GM12872 (cell line): ENCODE data around the gene ZNHIT2.

Source experiments
- TF ChIP-seq, protein P1 (sequence below): IDR thresholded peaks from 3 replicates; pipeline ENCODE4 v1.5.1; 2011; ENCODE audit warnings: low read depth, mild to moderate bottlenecking, low read length, moderate library complexity; ENCODE audit not compliant: insufficient read depth

Gene ZNHIT2

DNA sequence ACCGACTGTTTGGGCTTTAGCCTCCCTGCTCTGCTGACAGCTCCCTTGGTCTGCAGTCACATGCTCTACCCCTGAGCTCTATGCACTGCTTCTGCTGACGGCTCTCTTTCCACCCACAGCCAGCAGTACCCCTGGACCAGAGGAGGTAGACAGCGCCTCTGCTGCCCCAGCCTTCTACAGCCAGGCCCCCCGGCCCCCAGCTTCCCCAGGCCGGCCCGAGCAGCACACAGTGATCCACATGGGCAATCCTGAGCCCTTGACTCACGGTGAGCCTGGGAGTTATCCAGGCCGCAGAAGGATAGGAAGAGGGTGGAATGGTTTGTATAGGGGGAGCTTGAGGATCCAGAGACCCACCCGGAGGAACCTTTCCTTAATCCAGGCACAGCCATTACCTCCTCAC lies 30.7 kb downstream of the ZNHIT2 start:
- TF ChIP-seq, protein P1, sequence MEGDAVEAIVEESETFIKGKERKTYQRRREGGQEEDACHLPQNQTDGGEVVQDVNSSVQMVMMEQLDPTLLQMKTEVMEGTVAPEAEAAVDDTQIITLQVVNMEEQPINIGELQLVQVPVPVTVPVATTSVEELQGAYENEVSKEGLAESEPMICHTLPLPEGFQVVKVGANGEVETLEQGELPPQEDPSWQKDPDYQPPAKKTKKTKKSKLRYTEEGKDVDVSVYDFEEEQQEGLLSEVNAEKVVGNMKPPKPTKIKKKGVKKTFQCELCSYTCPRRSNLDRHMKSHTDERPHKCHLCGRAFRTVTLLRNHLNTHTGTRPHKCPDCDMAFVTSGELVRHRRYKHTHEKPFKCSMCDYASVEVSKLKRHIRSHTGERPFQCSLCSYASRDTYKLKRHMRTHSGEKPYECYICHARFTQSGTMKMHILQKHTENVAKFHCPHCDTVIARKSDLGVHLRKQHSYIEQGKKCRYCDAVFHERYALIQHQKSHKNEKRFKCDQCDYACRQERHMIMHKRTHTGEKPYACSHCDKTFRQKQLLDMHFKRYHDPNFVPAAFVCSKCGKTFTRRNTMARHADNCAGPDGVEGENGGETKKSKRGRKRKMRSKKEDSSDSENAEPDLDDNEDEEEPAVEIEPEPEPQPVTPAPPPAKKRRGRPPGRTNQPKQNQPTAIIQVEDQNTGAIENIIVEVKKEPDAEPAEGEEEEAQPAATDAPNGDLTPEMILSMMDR = no peak

GRCh38 chr11:65085446-65085845 lies 32.1 kb downstream of the ZNHIT2 start:
- TF ChIP-seq, protein P1 = no peak

DNA sequence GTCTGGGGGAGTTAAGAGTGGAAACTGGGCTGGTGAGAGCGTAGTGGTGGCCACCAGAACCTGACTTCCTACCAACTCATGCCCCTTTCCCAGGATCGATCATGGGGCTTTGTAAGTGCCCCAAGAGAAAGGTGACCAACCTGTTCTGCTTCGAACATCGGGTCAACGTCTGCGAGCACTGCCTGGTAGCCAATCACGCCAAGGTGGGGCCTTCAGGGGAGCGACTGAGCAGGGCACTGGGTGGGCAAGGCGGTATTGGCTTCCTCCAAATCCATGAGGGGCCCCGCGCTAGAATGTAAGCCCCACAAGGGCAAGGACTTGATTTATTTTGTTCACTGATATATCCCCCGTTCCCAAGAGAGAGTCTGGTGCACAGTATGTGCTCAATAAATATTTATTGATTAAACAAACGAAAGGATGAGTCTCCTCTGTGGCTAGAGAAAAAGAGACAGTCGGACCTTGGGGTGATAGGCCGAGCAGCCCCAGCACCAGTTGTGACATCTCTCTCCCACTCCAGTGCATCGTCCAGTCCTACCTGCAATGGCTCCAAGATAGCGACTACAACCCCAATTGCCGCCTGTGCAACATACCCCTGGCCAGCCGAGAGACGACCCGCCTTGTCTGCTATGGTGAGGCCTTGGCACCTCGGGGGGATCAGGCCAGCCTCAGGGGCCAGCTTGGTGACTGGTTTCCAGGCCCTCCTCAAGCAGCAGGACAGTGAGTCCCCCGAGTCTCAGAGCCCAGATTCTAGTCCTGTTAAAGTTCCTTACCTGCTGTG lies 32.7 kb downstream of the ZNHIT2 start:
- TF ChIP-seq, protein P1 = no peak

DNA sequence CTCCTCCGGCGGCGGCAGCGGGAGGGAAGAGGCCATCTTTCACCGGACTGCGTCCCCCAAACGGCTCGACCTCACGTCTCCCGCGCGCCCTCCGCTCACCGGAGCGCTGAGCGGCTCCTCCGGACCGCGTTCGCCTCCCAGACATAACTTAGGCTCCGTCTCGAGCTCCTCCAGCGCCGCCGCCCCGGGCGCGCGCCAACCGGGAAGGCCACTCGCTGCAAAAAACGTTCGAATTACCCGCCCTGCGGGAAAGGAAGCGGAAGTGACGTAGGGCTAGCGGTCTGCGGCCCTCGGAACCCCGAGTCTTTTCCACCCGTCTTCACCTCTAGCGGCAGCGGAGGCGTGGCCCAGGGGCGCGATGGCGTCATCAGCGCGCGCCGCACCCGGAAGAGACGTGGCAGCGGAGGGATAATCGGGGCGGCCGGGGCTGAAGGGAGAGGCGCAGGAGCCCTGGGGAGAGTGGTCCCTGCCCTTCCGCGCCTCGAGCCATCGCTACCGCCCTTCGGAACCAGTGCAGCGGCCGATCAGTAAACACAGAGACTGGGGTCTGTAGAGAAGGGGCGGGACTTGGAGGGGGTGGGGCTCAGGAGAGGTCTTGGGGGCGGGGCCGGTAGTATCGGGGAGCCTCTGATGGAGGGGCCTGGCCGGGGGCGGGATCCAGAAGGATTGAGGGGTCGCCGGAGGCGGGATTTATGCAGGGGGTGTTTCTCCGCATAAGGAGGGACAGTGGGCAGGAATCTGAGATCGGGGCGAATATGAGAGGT lies 33.5 kb downstream of the ZNHIT2 start, which contains the start of the genes CDCA5 and ZFPL1:
Gene CDCA5, minus strand, starts transcription at position 207 of the 764 bp plus-strand sequence. Its CDS starts 62 bp downstream, at position 145.
Gene ZFPL1, plus strand, starts transcription at position 389 of the 764 bp plus-strand sequence. CDS start 477 bp downstream, outside the sequence.
- TF ChIP-seq, protein P1 = no peak

DNA sequence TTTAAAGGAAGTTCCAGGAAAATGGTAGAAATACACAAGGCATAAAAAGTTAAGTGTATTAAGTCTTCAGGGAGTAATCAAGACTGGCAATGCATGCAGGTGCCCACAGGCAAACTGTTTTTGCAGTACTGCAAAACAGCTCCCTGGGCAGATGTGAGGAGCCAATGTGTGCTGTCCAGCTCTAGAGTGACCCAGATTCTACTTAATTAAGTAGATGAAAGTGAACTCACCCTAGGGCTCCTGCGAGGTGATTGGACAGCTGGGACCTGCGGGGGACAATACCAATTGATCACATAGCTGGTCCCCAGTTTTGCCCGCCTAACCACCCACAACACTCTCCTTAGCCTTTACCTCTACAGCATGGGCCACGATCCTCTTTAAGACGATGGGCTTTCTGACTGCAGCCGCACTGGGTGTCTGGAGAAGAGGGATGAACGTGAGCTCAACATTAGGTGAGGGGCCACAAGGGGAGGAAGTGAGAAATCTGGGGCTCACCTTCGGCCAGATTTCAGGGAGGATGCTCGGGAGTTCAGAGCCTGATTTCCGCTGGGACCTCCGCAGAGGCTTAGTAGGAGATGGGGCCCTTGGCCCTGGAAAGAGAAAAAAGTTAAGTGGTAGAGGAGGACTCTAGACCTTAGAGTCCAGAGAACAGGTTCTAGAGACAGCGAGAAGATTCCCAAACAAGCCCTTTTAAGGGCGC lies 34.2 kb downstream of the ZNHIT2 start:
- TF ChIP-seq, protein P1 = no peak

- TF ChIP-seq, protein P1 = no peak
These were observed 38.6 kb downstream of the ZNHIT2 start for GRCh38 chr11:65078786-65079342.
